ENCODE measurements around the gene ABLIM2. TPM values are rescaled to one million over a fixed set of nuclear protein-coding genes. Genes with fewer than 3 reads are reported as not detected.

The ABLIM2 gene
- total and polyA plus RNA-seq, 2 of the 4 experiments (the other 2 are of a cell fraction): under 0.01 to 0.10 TPM

GRCh38 chr4:7978489-7978888 lies 180.1 kb downstream of the ABLIM2 start:
- peaks cover 11% of the 10 kb centered on the region for H3K9me1 ChIP-seq (ENCODE audit: insufficient read depth, low read length)
- intact Hi-C loops (cut with micrococcal nuclease): no loop called here
- H3K9ac ChIP-seq (ENCODE audit: low read depth, low read length): no peak overlapping the region
- peak overlapping the region; percentile 84 for H3K4ac ChIP-seq (ENCODE audit: low read depth, low read length)
- H3K4me2 ChIP-seq (ENCODE audit: low read depth, low read length): no peak overlapping the region
- peak overlapping the region; percentile 61 for H2AFZ ChIP-seq (replicated peaks; ENCODE audit: low read length, poor library complexity)
- 82% methylated on average over 3 of the region's 5 CpGs; no CpG with 5 or more reads in 1 of the 2 experiments for WGBS, 2 experiments (ENCODE audit: extremely low coverage in 2 of 2, insufficient read length in 1 of 2)
- 0 out of 2 replicates have a peak overlapping the region, but pooled peaks have one; percentile 17 for H4K5ac ChIP-seq (ENCODE audit: low read depth, low read length)
- H3K27ac ChIP-seq (ENCODE audit: insufficient read depth, low read length): no peak overlapping the region
- H3K79me1 ChIP-seq (ENCODE audit: low read depth in 1 of 2, low read length in 2 of 2): no peaks in the 10 kb centered on the region
- no peak overlapping the region; the same call in none of the 2 replicates for H3K23ac ChIP-seq (ENCODE audit: low read depth, low read length)
- peak overlapping the region; percentile 69; the same call in 1 of the 2 replicates for H2BK20ac ChIP-seq (ENCODE audit: low read depth, low read length)
- H3K27me3 ChIP-seq (ENCODE audit: control insufficient read depth, insufficient read depth, low read length): no peaks in the 10 kb centered on the region
- no peak overlapping the region for H3K4me3 ChIP-seq (ENCODE audit: insufficient read depth, low read depth, low read length)
- H2BK5ac ChIP-seq (ENCODE audit: low read depth, low read length, poor library complexity, severe bottlenecking): no peak overlapping the region
- H3K18ac ChIP-seq (ENCODE audit: low read depth, low read length): peak overlapping the region; percentile 15; the same call in 1 of the 2 replicates
- peak overlapping the region; percentile 66; the same call in 1 of the 2 replicates for H4K91ac ChIP-seq (ENCODE audit: insufficient read depth, low read depth, low read length)
- no peak overlapping the region for H3K56ac ChIP-seq (ENCODE audit: extremely low read depth, insufficient read depth, low read length)
- no peak; the same call in 1 of the 2 replicates for ATAC-seq (ENCODE audit: low read depth)
- no peak for DNase-seq
- TF ChIP-seq RAD21 (IDR thresholded peaks at IDR 0.05; ENCODE audit: low read length): no peak
- TF ChIP-seq CHD1 (IDR thresholded peaks at IDR 0.05; ENCODE audit: low read depth, low read length): no peak
- TF ChIP-seq RCOR1 (IDR thresholded peaks at IDR 0.05; ENCODE audit: insufficient replicate concordance, low read length): no peak
- TF ChIP-seq MAFK (IDR thresholded peaks at IDR 0.05; ENCODE audit: low read depth, low read length): no peak
- no peak for TF ChIP-seq ELK1 (IDR thresholded peaks at IDR 0.05; ENCODE audit: borderline replicate concordance, low read depth, low read length)
- no peak for TF ChIP-seq CEBPB (IDR thresholded peaks at IDR 0.05; ENCODE audit: low read depth, low read length)
- TF ChIP-seq RFX5 (IDR thresholded peaks at IDR 0.05; ENCODE audit: low read depth, low read length): no peak
- TF ChIP-seq NFE2L2 (IDR thresholded peaks at IDR 0.05; ENCODE audit: low read depth, low read length): no peak
- no peak for TF ChIP-seq MXI1 (IDR thresholded peaks at IDR 0.05; ENCODE audit: borderline replicate concordance, low read depth, low read length)
- TF ChIP-seq SMC3 (IDR thresholded peaks at IDR 0.05; ENCODE audit: low read depth, low read length): no peak
- no peak for TF ChIP-seq FOS (IDR thresholded peaks at IDR 0.05; ENCODE audit: low read depth, low read length)
- TF ChIP-seq USF2 (IDR thresholded peaks at IDR 0.05; ENCODE audit: low read depth, low read length): no peak
- no peak for TF ChIP-seq BHLHE40 (IDR thresholded peaks at IDR 0.05; ENCODE audit: low read depth, low read length)
- no peak for TF ChIP-seq POLR2A (IDR thresholded peaks at IDR 0.05; ENCODE audit: low read depth, low read length)
- no peak for TF ChIP-seq MAZ (IDR thresholded peaks at IDR 0.05; ENCODE audit: borderline replicate concordance, low read depth, low read length)
- TF ChIP-seq CTCF (conservative IDR thresholded peaks at IDR 0.05; ENCODE audit: low read depth, low read length): no peak
- peak overlapping the region; percentile 81 for H2BK120ac ChIP-seq (ENCODE audit: low read depth, low read length)
- ChIA-PET CTCF (no interaction called here), POLR2A (ENCODE audit: unreplicated experiment) (interaction anchor here (0.5 kb wide), 1 partner anchor 147 kb away, joined by 4 read pairs; no protein-coding TSS in a partner anchor)
- peak overlapping the region; percentile 67; the same call in 1 of the 2 replicates for H2AK5ac ChIP-seq (ENCODE audit: low read depth, low read length)
- H4K8ac ChIP-seq (ENCODE audit: low read depth in 2 of 2, low read length in 2 of 2): peak overlapping the region; percentile 9 to 32; a peak in 2 of 4 replicates
- H3K4me1 ChIP-seq (ENCODE audit: control insufficient read depth, insufficient read depth, low read length): peaks cover 22% of the 10 kb centered on the region
- H3K9me3 ChIP-seq (ENCODE audit: control insufficient read depth, insufficient read depth, low read length): no peaks in the 10 kb centered on the region
- in situ Hi-C loops (cut with MboI; ENCODE audit: low sequenced_read_pairs): no loop called here
- no TSS peak for BruUV-seq (replicated peaks)
- peak overlapping the region; percentile 75 for H2AK9ac ChIP-seq (replicated peaks; ENCODE audit: low read depth, low read length, poor library complexity)
- peak overlapping the region; percentile 26 for H3K14ac ChIP-seq (replicated peaks; ENCODE audit: low read depth, low read length)
- peak overlapping the region; percentile 76; the same call in 2 of the 3 replicates for H2BK15ac ChIP-seq (ENCODE audit: low read depth, low read length)
- no peaks in the 10 kb centered on the region for H3K36me3 ChIP-seq (ENCODE audit: control insufficient read depth, insufficient read depth, low read length)
- dilution Hi-C loops (cut with HindIII; ENCODE audit: low sequenced_read_pairs, unreplicated experiment): no loop called here
- H4K20me1 ChIP-seq (ENCODE audit: insufficient read depth, low read length): peaks cover 3% of the 10 kb centered on the region; the same call in 1 of the 2 replicates
